DND-41 (cell line): Measurements from ENCODE around the gene NTN1.

ENCODE experiments used
- CTCF ChIP-seq: IDR thresholded peaks from 2 replicates; pipeline ENCODE4 v1.5.1; 2012; ENCODE audit warnings: borderline replicate concordance, low read length, moderate library complexity, mild to moderate bottlenecking; ENCODE audit not compliant: poor library complexity, severe bottlenecking; ENCODE audit errors: extremely low read depth
- EZH2 ChIP-seq: IDR thresholded peaks from 3 replicates; pipeline ENCODE4 v1.6.1; 2012; ENCODE audit warnings: borderline replicate concordance, low read depth, mild to moderate bottlenecking, moderate library complexity, low read length, inconsistent platforms; ENCODE audit not compliant: severe bottlenecking

GRCh38 chr17:8976638-8977037 lies 44.7 kb upstream of the NTN1 start:
- no peak for TF ChIP-seq CTCF
- no peak for TF ChIP-seq EZH2
